Liver (tissue), 9 donors: Measurements from ENCODE around the gene NR4A3. TPM values are rescaled to one million over a fixed set of nuclear protein-coding genes. Genes with fewer than 3 reads are reported as not detected.

Source experiments
- DNase-seq: peaks from one replicate; pipeline ENCODE4 v3.0.0-alpha.2; 2017; ENCODE audit warnings: low spot score
- H3K27ac ChIP-seq, 2 donors: one replicate each; pipeline ENCODE4 v1.7.0; 2013; ENCODE audit warnings: inconsistent platforms in 2 of 2, low read length in 2 of 2, control low read depth in 1 of 2, low read depth in 1 of 2, mild to moderate bottlenecking in 1 of 2
- H3K27me3 ChIP-seq, 4 donors: one replicate each; pipeline versions ENCODE4 v1.6.1 to v1.7.0; 2013; ENCODE audit warnings: low read length in 3 of 4, inconsistent platforms in 1 of 4, mild to moderate bottlenecking in 1 of 4, moderate library complexity in 1 of 4; ENCODE audit not compliant: control insufficient read depth in 4 of 4, insufficient read depth in 4 of 4
- H3K36me3 ChIP-seq, 4 donors: one replicate each; pipeline versions ENCODE4 v1.6.1 to v1.7.0; 2013; ENCODE audit warnings: low read length in 3 of 4, mild to moderate bottlenecking in 3 of 4, low read depth in 1 of 4, moderate library complexity in 1 of 4; ENCODE audit not compliant: control insufficient read depth in 4 of 4, insufficient read depth in 3 of 4
- H3K4me1 ChIP-seq, 4 donors: one replicate each; pipeline versions ENCODE4 v1.6.1 to v1.7.0; 2013; ENCODE audit warnings: low read length in 3 of 4, mild to moderate bottlenecking in 3 of 4, moderate library complexity in 1 of 4; ENCODE audit not compliant: control insufficient read depth in 4 of 4, insufficient read depth in 4 of 4
- H3K4me3 ChIP-seq, 3 donors: one replicate each; pipeline versions ENCODE4 v1.6.1 to v1.7.0; 2013; ENCODE audit warnings: low read length in 3 of 3, control low read depth in 1 of 3, low read depth in 1 of 3, mild to moderate bottlenecking in 1 of 3
- H3K9ac ChIP-seq, 2 donors: one replicate each; pipeline ENCODE4 v1.7.0; 2013; ENCODE audit warnings: low read length in 2 of 2, mild to moderate bottlenecking in 2 of 2, moderate library complexity in 2 of 2, control low read depth in 1 of 2, low read depth in 1 of 2
- H3K9me3 ChIP-seq, 4 donors: one replicate each; pipeline versions ENCODE4 v1.6.1 to v1.7.0; 2013; ENCODE audit warnings: low read length in 3 of 4; ENCODE audit not compliant: control insufficient read depth in 4 of 4
- ATF3 ChIP-seq: IDR thresholded peaks from 2 replicates; pipeline ENCODE4 v1.6.1; 2016; ENCODE audit warnings: antibody characterized with exemption
- EGR1 ChIP-seq, 2 donors: IDR thresholded peaks; 2 replicates each; pipeline ENCODE4 v1.6.1; 2016 to 2018; ENCODE audit warnings: antibody characterized with exemption in 2 of 2, low read depth in 2 of 2
- FOXA1 ChIP-seq: IDR thresholded peaks from 2 replicates; pipeline ENCODE4 v1.6.1; 2016; ENCODE audit warnings: antibody characterized with exemption
- FOXA2 ChIP-seq: IDR thresholded peaks from 2 replicates; pipeline ENCODE4 v1.6.1; 2016; ENCODE audit warnings: antibody characterized with exemption
- HNF4A ChIP-seq, 2 donors: conservative IDR thresholded peaks; 2 replicates each; pipeline ENCODE4 v1.6.1; 2016; ENCODE audit warnings: antibody characterized with exemption in 2 of 2, mild to moderate bottlenecking in 2 of 2
- HNF4G ChIP-seq: IDR thresholded peaks from 2 replicates; pipeline ENCODE4 v1.6.1; 2016; ENCODE audit warnings: antibody characterized with exemption
- JUND ChIP-seq, 2 donors: IDR thresholded peaks; 2 replicates each; pipeline ENCODE4 v1.6.1; 2016; ENCODE audit warnings: antibody characterized with exemption in 2 of 2
- MAX ChIP-seq: IDR thresholded peaks from 2 replicates; pipeline ENCODE4 v1.6.1; 2016; ENCODE audit warnings: antibody characterized with exemption
- RAD21 ChIP-seq, 2 donors: IDR thresholded peaks; 2 replicates each; pipeline ENCODE4 v1.6.1; 2016; ENCODE audit warnings: antibody characterized with exemption in 2 of 2, mild to moderate bottlenecking in 2 of 2
- RXRA ChIP-seq, 2 donors: IDR thresholded peaks; 2 replicates each; pipeline ENCODE4 v1.6.1; 2017 to 2018; ENCODE audit warnings: antibody characterized with exemption in 2 of 2, mild to moderate bottlenecking in 1 of 2
- SP1 ChIP-seq: IDR thresholded peaks from 2 replicates; pipeline ENCODE4 v1.6.1; 2018; ENCODE audit warnings: antibody characterized with exemption, mild to moderate bottlenecking
- TAF1 ChIP-seq: conservative IDR thresholded peaks from 2 replicates; pipeline ENCODE4 v1.6.1; 2016; ENCODE audit warnings: antibody characterized with exemption, mild to moderate bottlenecking
- YY1 ChIP-seq: IDR thresholded peaks from 2 replicates; pipeline ENCODE4 v1.6.1; 2016; ENCODE audit warnings: antibody characterized with exemption, mild to moderate bottlenecking
- WGBS: extraction: QIAGEN DNeasy Blood & Tissue Kit; methylation state at CpG from one replicate; pipeline ENCODE4 v1.1.7; 2013; 5-methylcytosine and 5-hydroxymethylcytosine counted together
- polyA plus RNA-seq, 2 donors: library from polyadenylated mRNA; stranded (reverse) in 1 of 2; unstranded in 1 of 2; fragments of 200-250 nt in 1 of 2; fragments of >200 nt in 1 of 2; fragmentation: Nextera tagmentation in 1 of 2; extraction: Ambion mirVana in 1 of 2; gene quantifications; one replicate each; pipeline versions ENCODE4 v1.2.1 to v1.2.3, GENCODE V29; 2013 to 2015
- total RNA-seq, 2 donors: library from RNA; depleted of rRNA; stranded (reverse); fragments of >200 nt; gene quantifications; one replicate each; pipeline ENCODE4 v1.2.3, GENCODE V29; 2014
- donor health status: healthy.
- donor health status: healthy.
- donor health status: healthy.
- donor health status: healthy.
- donor health status: healthy.

The NR4A3 gene
- total and polyA plus RNA-seq, 4 donors = 0.02 to 0.14 (median 0.09) TPM

DNA sequence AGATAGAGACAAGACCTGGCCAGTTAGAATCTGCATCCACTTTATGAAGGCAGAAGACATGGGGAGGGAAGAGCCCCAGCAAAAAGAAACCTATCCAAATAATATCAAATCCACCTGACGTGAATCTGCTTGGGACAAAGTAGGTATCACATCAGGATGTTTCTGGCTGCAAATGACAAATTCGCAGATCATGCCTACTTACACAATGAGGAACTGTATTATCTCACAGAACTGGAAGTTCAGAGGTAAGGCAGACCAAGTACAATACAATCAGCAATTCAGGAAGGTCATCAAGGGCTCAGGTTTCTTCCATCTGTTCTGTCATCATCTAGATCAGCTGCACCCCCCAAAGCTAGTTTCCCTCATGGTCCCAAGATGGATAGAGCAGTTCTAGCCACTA is 13.2 kb upstream of the NR4A3 start:
- Histone ChIP-seq H3K27ac (no peak overlapping the region), H3K4me1 (no peaks in the 10 kb centered on the region), H3K4me3 (no peak overlapping the region), H3K36me3 (no peaks in the 10 kb centered on the region), H3K9ac (no peak overlapping the region), H3K9me3 (no peaks in the 10 kb centered on the region), H3K27me3 (no peaks in the 10 kb centered on the region)
- WGBS = 90% methylated on average over 2 of the region's 2 CpGs
- DNase-seq = no peak
- TF ChIP-seq FOXA2 (no peak), HNF4A (conservative IDR thresholded peaks at IDR 0.05) (no peak), FOXA1 (no peak)

DNA sequence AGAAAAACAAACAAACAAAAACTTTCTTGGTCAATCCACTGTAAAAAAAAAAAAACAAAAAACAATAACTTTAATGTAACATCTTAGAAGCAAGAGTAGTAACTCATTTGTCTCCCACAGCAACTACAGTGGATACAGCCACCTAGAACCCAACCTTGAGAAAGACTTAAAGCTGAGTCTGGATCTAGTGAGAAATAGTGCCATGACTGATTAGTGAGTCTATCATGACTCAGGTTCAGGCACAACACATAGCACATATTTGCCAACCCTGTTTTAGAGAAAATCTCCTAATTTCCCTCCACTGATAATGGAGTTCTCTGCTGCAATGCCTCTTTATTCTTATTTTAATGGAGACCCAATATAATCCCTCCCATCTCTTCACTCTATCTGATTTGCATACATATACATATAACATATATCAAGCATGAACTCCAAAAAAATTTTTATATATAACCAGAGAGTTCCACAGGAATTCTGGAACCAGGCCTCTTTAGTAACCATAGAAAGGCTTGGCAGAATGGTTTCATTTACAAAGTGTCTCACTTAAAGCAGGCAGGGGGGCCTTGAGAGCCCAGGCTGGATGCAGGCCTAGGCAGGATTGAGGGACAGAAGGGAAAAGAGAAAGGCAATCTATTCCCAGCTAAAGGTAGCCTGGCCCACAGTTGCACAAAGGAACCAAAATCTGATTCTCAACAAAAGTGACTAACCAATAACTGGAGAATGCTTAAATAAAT is 11.9 kb upstream of the NR4A3 start:
- no peaks in the 10 kb centered on the region for H3K9me3 ChIP-seq
- no peaks in the 10 kb centered on the region for H3K36me3 ChIP-seq
- H3K27ac ChIP-seq = no peak overlapping the region
- H3K4me3 ChIP-seq = no peak overlapping the region
- no peaks in the 10 kb centered on the region for H3K27me3 ChIP-seq
- H3K9ac ChIP-seq = no peak overlapping the region
- no peak for TF ChIP-seq RXRA (IDR thresholded peaks at IDR 0.05)
- no peak for TF ChIP-seq HNF4A (conservative IDR thresholded peaks at IDR 0.05)
- TF ChIP-seq YY1 = no peak
- TF ChIP-seq RAD21 (IDR thresholded peaks at IDR 0.05) = no peak
- TF ChIP-seq SP1 = no peak
- no peak for TF ChIP-seq HNF4G
- TF ChIP-seq TAF1 = no peak
- TF ChIP-seq EGR1 (IDR thresholded peaks at IDR 0.05; ENCODE audit: low read depth in 2 of 2) = no peak
- TF ChIP-seq JUND (IDR thresholded peaks at IDR 0.05) = no peak
- TF ChIP-seq ATF3 = no peak
- TF ChIP-seq FOXA2 = no peak
- TF ChIP-seq MAX = no peak
- no peaks in the 10 kb centered on the region for H3K4me1 ChIP-seq
- no peak for DNase-seq

GRCh38 chr9:99811172-99811571 is 10.5 kb upstream of the NR4A3 start:
- no peak for DNase-seq
- no peaks in the 10 kb centered on the region for H3K27me3 ChIP-seq
- H3K4me3 ChIP-seq = no peak overlapping the region
- TF ChIP-seq ATF3 = no peak
- TF ChIP-seq RAD21 (IDR thresholded peaks at IDR 0.05) = no peak
- TF ChIP-seq TAF1 = no peak
- no peak for TF ChIP-seq EGR1 (IDR thresholded peaks at IDR 0.05; ENCODE audit: low read depth in 2 of 2)
- TF ChIP-seq HNF4G = no peak
- TF ChIP-seq FOXA2 = no peak
- TF ChIP-seq YY1 = no peak
- H3K27ac ChIP-seq = no peak overlapping the region
- H3K4me1 ChIP-seq = no peaks in the 10 kb centered on the region
- no peaks in the 10 kb centered on the region for H3K9me3 ChIP-seq
- H3K36me3 ChIP-seq = no peaks in the 10 kb centered on the region
- H3K9ac ChIP-seq = no peak overlapping the region
- 3% methylated on average over 1 of the region's 1 CpG for WGBS
